Panc1 (cell line): Measurements from ENCODE around the gene C1QTNF12. TPM values are rescaled to one million over a fixed set of nuclear protein-coding genes. Genes with fewer than 3 reads are reported as not detected.
A peak's percentile ranks its signal among the peaks of the same experiment; 100 is the strongest.

ENCODE experiments used
- ATAC-seq: fragments of 200-7000 bp; cut with Tn5 transposase; 2 replicates; pipeline ENCODE4 v1.9.1; 2020; ENCODE audit warnings: mild to moderate bottlenecking, moderate library complexity
- BruUV-seq: library from RNA; stranded (reverse); fragments of 400-500 nt; replicated peaks from 2 replicates; lab custom pipeline; 2021; lab: Mats Ljungman, UMichigan
- CTCF ChIA-PET: fragments of 300-600 bp; sonication (Branson Sonifier 250); formaldehyde crosslinking; loops from one replicate; lab custom pipeline; 2022; ENCODE audit warnings: antibody characterized with exemption; lab: Charles Lee
- POLR2A ChIA-PET: fragments of 300-600 bp; sonication (Branson Sonifier 250); formaldehyde crosslinking; loops from one replicate; lab custom pipeline; 2022; ENCODE audit warnings: antibody characterized with exemption; lab: Charles Lee
- DNase-seq: peaks from one replicate; pipeline ENCODE4 v3.0.0-alpha.2; 2010; ENCODE audit warnings: low read depth, low spot score
- H3K27ac ChIP-seq: 2 replicates; pipeline ENCODE4 v1.5.1; 2011; ENCODE audit warnings: mild to moderate bottlenecking, low read length, inconsistent platforms
- H3K27me3 ChIP-seq: fragments of 200-500 bp; sonication (Bioruptor generic); 2 replicates; pipeline ENCODE4 v1.6.0; 2014; ENCODE audit warnings: low read length, inconsistent platforms; ENCODE audit not compliant: control insufficient read depth, insufficient read depth
- H3K36me3 ChIP-seq: fragments of 200-500 bp; sonication (Bioruptor generic); 2 replicates; pipeline ENCODE4 v1.5.1; 2014; ENCODE audit warnings: inconsistent platforms, mild to moderate bottlenecking, low read length, moderate library complexity; ENCODE audit not compliant: control insufficient read depth, insufficient read depth
- H3K4me1 ChIP-seq: 2 replicates; pipeline ENCODE4 v1.5.1; 2011; ENCODE audit warnings: inconsistent platforms, mild to moderate bottlenecking, low read length, moderate library complexity; ENCODE audit not compliant: control insufficient read depth, insufficient read depth
- H3K4me3 ChIP-seq, 2 experiments: 2 replicates each; pipeline ENCODE4 v1.5.1; 2011 to 2012; ENCODE audit warnings: low read depth in 2 of 2, low read length in 2 of 2, mild to moderate bottlenecking in 2 of 2, inconsistent platforms in 1 of 2, moderate library complexity in 1 of 2
- H3K9me3 ChIP-seq: fragments of 200-500 bp; sonication (Bioruptor generic); 2 replicates; pipeline ENCODE4 v1.5.1; 2014; ENCODE audit warnings: low read depth, mild to moderate bottlenecking, inconsistent platforms, low read length, moderate library complexity; ENCODE audit not compliant: control insufficient read depth, insufficient read depth
- POLR2AphosphoS5 ChIP-seq: IDR thresholded peaks from 2 replicates; pipeline ENCODE4 v1.6.1; 2012; ENCODE audit warnings: mild to moderate bottlenecking, low read depth, low read length, moderate library complexity
- SIN3A ChIP-seq: IDR thresholded peaks from 2 replicates; pipeline ENCODE4 v1.6.1; 2012; ENCODE audit warnings: low read depth, mild to moderate bottlenecking, low read length, moderate library complexity, borderline replicate concordance; ENCODE audit not compliant: insufficient read depth
- TCF7L2 ChIP-seq: IDR thresholded peaks from 2 replicates; pipeline ENCODE4 v1.6.1; 2011; ENCODE audit warnings: mild to moderate bottlenecking, low read depth, low read length, inconsistent platforms
- in situ Hi-C: cut with HindIII; loops from 2 replicates; pipeline ENCODE4 v1.10.0; 2016; ENCODE audit warnings: low sequenced_read_pairs, low pct_unique_long_range_greater_than_20kb
- intact Hi-C: fragments of 100-400 bp; cut with micrococcal nuclease; formaldehyde crosslinking; loops from one replicate; pipeline ENCODE4 v1.10.0; 2022; ENCODE audit not compliant: unreplicated experiment
- total RNA-seq: library from RNA; stranded (reverse); gene quantifications from one replicate; pipeline ENCODE4 v1.2.1, GENCODE V29; 2021; ENCODE audit not compliant: unreplicated experiment
- TF ChIP-seq, protein P1 (sequence below), 2 experiments: IDR thresholded peaks; 2 replicates each; pipeline ENCODE4 v1.6.1; 2011 to 2012; ENCODE audit warnings: low read depth in 2 of 2, control low read depth in 1 of 2, low read length in 1 of 2, mild to moderate bottlenecking in 1 of 2, moderate library complexity in 1 of 2; ENCODE audit not compliant: insufficient read depth in 1 of 2
- TF ChIP-seq, protein P2 (sequence below): fragments of 450-650 bp; IDR thresholded peaks from 2 replicates; pipeline ENCODE4 v1.5.1; 2017; ENCODE audit warnings: mild to moderate bottlenecking

Gene C1QTNF12
- total RNA-seq, 1 experiment from 2014 or later, result 41.4 TPM

DNA sequence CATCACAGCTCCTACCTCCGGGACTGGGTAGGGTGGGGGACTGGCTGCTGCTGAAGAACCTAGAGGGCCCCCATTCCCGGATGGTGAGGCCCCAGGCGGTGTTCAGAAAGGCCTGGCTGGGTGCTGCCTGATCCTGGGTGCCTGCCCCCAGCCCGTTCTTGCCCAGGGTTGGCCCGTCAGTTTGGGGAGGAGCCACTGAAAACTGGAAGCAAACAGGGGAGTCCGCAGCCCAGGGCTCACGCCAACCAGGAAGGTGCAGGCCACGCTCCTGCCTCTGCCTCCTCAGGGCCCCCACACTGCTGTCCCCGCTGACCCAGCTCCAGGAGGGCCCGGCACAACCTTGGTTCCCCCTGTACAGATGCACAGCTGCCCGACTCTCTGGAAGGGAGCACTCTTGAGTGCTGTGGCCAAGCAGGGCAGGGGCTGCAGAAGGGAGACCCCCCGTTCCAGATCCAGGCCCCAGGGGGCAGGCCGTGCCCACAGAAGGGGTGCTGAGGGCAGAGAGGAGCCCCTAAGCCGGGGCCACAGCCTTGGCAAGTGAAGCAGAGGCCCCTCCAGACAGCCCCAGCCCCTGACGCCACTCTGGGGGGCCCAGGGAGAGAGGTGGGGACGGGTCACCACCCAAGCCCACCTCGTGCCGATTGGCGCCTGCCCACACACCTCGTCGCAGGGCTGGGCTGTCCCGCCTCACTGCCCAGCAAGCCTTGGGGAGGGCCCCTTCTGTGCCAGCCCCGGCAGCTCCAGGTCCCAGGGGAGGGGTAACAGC is 5.5 kb downstream of the C1QTNF12 start:
- DNase-seq (no peak), ATAC-seq (peak; percentile 17)
- Histone ChIP-seq H3K36me3 (no peaks in the 10 kb centered on the region), H3K9me3 (no peaks in the 10 kb centered on the region), H3K4me3 (peak overlapping the region in 1 of 2 experiments; percentile 11; a peak in 1 of 4 replicates), H3K4me1 (peaks cover 76% of the 10 kb centered on the region), H3K27ac (peak overlapping the region; percentile 78), H3K27me3 (no peaks in the 10 kb centered on the region)
- ChIA-PET CTCF (no interaction called here), POLR2A (no interaction called here)
- no TSS peak for BruUV-seq
- TF ChIP-seq, protein P1, sequence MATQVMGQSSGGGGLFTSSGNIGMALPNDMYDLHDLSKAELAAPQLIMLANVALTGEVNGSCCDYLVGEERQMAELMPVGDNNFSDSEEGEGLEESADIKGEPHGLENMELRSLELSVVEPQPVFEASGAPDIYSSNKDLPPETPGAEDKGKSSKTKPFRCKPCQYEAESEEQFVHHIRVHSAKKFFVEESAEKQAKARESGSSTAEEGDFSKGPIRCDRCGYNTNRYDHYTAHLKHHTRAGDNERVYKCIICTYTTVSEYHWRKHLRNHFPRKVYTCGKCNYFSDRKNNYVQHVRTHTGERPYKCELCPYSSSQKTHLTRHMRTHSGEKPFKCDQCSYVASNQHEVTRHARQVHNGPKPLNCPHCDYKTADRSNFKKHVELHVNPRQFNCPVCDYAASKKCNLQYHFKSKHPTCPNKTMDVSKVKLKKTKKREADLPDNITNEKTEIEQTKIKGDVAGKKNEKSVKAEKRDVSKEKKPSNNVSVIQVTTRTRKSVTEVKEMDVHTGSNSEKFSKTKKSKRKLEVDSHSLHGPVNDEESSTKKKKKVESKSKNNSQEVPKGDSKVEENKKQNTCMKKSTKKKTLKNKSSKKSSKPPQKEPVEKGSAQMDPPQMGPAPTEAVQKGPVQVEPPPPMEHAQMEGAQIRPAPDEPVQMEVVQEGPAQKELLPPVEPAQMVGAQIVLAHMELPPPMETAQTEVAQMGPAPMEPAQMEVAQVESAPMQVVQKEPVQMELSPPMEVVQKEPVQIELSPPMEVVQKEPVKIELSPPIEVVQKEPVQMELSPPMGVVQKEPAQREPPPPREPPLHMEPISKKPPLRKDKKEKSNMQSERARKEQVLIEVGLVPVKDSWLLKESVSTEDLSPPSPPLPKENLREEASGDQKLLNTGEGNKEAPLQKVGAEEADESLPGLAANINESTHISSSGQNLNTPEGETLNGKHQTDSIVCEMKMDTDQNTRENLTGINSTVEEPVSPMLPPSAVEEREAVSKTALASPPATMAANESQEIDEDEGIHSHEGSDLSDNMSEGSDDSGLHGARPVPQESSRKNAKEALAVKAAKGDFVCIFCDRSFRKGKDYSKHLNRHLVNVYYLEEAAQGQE (IDR thresholded peaks at IDR 0.05; ENCODE audit: insufficient read depth in 1 of 2, low read depth in 2 of 2, low read length in 1 of 2), result no peak
- TF ChIP-seq POLR2AphosphoS5 (no peak), TCF7L2 (no peak), SIN3A (no peak)
- TF ChIP-seq, protein P2, sequence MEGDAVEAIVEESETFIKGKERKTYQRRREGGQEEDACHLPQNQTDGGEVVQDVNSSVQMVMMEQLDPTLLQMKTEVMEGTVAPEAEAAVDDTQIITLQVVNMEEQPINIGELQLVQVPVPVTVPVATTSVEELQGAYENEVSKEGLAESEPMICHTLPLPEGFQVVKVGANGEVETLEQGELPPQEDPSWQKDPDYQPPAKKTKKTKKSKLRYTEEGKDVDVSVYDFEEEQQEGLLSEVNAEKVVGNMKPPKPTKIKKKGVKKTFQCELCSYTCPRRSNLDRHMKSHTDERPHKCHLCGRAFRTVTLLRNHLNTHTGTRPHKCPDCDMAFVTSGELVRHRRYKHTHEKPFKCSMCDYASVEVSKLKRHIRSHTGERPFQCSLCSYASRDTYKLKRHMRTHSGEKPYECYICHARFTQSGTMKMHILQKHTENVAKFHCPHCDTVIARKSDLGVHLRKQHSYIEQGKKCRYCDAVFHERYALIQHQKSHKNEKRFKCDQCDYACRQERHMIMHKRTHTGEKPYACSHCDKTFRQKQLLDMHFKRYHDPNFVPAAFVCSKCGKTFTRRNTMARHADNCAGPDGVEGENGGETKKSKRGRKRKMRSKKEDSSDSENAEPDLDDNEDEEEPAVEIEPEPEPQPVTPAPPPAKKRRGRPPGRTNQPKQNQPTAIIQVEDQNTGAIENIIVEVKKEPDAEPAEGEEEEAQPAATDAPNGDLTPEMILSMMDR, result no peak
- in situ Hi-C loops, result no loop called here
- intact Hi-C loops, result no loop called here

DNA sequence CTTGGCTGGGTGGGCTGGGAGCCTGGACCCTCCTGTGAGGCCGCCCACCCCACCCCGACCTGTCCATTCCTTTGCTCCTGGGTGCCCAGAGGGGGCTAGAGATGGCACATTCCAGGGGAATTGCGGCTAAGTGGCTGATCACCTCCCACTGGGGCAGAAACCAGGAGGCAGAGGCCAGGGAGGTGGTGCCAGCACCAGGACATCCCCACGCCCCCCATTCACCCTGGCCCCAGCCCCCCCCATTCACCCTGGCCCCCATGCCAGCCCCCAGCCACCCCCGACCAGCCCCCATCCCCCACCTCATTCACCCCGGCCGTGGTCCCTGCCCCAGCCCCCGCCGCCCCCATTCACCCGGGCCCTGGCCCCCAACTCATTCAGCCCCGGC is 6.2 kb downstream of the C1QTNF12 start:
- CTCF ChIA-PET, result no interaction called here

More for the DNA sequence above, 6.2 kb downstream of the C1QTNF12 start:
- no peak for DNase-seq
- POLR2A ChIA-PET, result no interaction called here
- peaks cover 74% of the 10 kb centered on the region for H3K4me1 ChIP-seq
- intact Hi-C loops (no loop called here), in situ Hi-C loops (no loop called here)
- no peaks in the 10 kb centered on the region for H3K27me3 ChIP-seq
- peak overlapping the region; percentile 82 for H3K27ac ChIP-seq
- no peaks in the 10 kb centered on the region for H3K9me3 ChIP-seq
- no TSS peak for BruUV-seq
- H3K36me3 ChIP-seq, result no peaks in the 10 kb centered on the region
- peak overlapping the region; percentile 11 to 16; a peak in 2 of 4 replicates for H3K4me3 ChIP-seq
- TF ChIP-seq POLR2AphosphoS5, result no peak
- no peak for ATAC-seq
